GM12878 (cell line): ENCODE data around the gene RREB1.

Experiments used
- ATF3 ChIP-seq: IDR thresholded peaks from 2 replicates; pipeline ENCODE4 v1.6.1; 2011; ENCODE audit warnings: low read depth, mild to moderate bottlenecking, low read length, moderate library complexity, borderline replicate concordance; ENCODE audit errors: extremely low read depth
- CEBPB ChIP-seq, 2 experiments: fragments of 150-350 bp in 1 of 2; IDR thresholded peaks; 2 replicates each; pipeline ENCODE4 v1.6.1; 2012 to 2014; ENCODE audit warnings: low read depth in 2 of 2, low read length in 2 of 2, borderline replicate concordance in 1 of 2, inconsistent platforms in 1 of 2
- MAX ChIP-seq: IDR thresholded peaks from 2 replicates; pipeline ENCODE4 v1.6.1; 2012; ENCODE audit warnings: low read depth, low read length, improper control_type of control experiment
- POLR2A ChIP-seq: IDR thresholded peaks from 2 replicates; pipeline ENCODE4 v1.6.1; 2011; ENCODE audit warnings: low read depth, mild to moderate bottlenecking, low read length
- RAD21 ChIP-seq: IDR thresholded peaks from 2 replicates; pipeline ENCODE4 v1.6.1; 2011; ENCODE audit warnings: mild to moderate bottlenecking, low read depth, low read length, moderate library complexity; ENCODE audit not compliant: insufficient read depth
- RUNX3 ChIP-seq: IDR thresholded peaks from 2 replicates; pipeline ENCODE4 v1.6.1; 2012; ENCODE audit warnings: low read length, inconsistent platforms
- TF ChIP-seq, protein P1 (sequence below), 3 experiments: IDR thresholded peaks in 2 of 3; conservative IDR thresholded peaks in 1 of 3; 2 replicates each; pipeline ENCODE4 v1.5.1; 2011; ENCODE audit warnings: low read depth in 3 of 3, low read length in 3 of 3, mild to moderate bottlenecking in 3 of 3, control low read depth in 2 of 3, moderate library complexity in 2 of 3, inconsistent platforms in 1 of 3, mixed read lengths in 1 of 3; ENCODE audit not compliant: control insufficient read depth in 2 of 3, insufficient read depth in 1 of 3; ENCODE audit errors: extremely low read depth in 1 of 3

DNA sequence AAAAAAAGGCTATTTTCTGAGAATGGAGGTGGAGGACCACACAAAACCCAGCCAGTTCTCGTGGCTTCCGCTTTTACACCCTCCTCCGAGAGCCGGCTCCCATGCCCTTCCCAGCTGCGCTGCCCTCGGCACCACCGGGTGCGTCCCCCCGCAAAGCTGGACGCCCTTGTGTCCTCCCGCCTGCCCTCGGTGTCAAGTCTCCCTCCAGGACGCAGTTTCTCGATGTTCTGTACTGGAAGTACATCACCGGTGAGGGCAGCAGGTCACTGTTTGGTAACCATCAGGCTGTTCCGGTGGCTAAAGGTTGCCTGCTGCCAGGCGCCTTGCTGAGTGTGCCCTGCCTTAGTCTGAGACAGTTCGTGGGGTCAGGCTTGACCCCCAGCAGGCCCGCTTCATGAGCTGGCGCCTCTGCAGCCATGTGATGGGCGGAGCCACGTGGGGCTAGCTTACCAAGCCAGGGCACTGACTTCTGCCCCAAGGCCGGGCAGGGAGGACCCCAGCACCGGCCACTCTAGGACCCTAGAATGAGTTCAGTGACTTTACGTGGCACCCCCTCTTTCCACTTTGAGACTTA is 34.6 kb downstream of the RREB1 start:
- TF ChIP-seq RAD21: no peak
- TF ChIP-seq, protein P1, sequence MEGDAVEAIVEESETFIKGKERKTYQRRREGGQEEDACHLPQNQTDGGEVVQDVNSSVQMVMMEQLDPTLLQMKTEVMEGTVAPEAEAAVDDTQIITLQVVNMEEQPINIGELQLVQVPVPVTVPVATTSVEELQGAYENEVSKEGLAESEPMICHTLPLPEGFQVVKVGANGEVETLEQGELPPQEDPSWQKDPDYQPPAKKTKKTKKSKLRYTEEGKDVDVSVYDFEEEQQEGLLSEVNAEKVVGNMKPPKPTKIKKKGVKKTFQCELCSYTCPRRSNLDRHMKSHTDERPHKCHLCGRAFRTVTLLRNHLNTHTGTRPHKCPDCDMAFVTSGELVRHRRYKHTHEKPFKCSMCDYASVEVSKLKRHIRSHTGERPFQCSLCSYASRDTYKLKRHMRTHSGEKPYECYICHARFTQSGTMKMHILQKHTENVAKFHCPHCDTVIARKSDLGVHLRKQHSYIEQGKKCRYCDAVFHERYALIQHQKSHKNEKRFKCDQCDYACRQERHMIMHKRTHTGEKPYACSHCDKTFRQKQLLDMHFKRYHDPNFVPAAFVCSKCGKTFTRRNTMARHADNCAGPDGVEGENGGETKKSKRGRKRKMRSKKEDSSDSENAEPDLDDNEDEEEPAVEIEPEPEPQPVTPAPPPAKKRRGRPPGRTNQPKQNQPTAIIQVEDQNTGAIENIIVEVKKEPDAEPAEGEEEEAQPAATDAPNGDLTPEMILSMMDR (IDR thresholded peaks at IDR 0.05 in 2 of 3, conservative IDR thresholded peaks at IDR 0.05 in 1 of 3; ENCODE audit: control insufficient read depth in 2 of 3, extremely low read depth in 1 of 3, insufficient read depth in 1 of 3, low read depth in 3 of 3, low read length in 3 of 3): no peak
- TF ChIP-seq POLR2A: no peak
- TF ChIP-seq RUNX3: no peak
- no peak for TF ChIP-seq ATF3
- no peak for TF ChIP-seq CEBPB (IDR thresholded peaks at IDR 0.05; ENCODE audit: borderline replicate concordance in 1 of 2, low read depth in 2 of 2, low read length in 2 of 2)
- TF ChIP-seq MAX: no peak
